Stomach smooth muscle (tissue), 2 donors: ENCODE results near the gene CDK6.
A peak's percentile ranks its signal among the peaks of the same experiment; 100 is the strongest.

Experiments used
- H3K27ac ChIP-seq: one replicate; pipeline ENCODE4 v1.7.0; 2013; ENCODE audit warnings: mild to moderate bottlenecking, low read length, inconsistent platforms
- H3K27me3 ChIP-seq, 2 donors: one replicate each; pipeline ENCODE4 v1.7.0; 2013; ENCODE audit warnings: low read length in 2 of 2; ENCODE audit not compliant: insufficient read depth in 2 of 2, control insufficient read depth in 1 of 2
- H3K36me3 ChIP-seq, 2 donors: one replicate each; pipeline ENCODE4 v1.7.0; 2013; ENCODE audit warnings: low read length in 2 of 2; ENCODE audit not compliant: control insufficient read depth in 2 of 2, insufficient read depth in 2 of 2
- H3K4me1 ChIP-seq: one replicate; pipeline ENCODE4 v1.7.0; 2013; ENCODE audit warnings: low read length; ENCODE audit not compliant: control insufficient read depth, insufficient read depth
- H3K4me3 ChIP-seq, 2 donors: one replicate each; pipeline ENCODE4 v1.7.0; 2013; ENCODE audit warnings: low read length in 2 of 2
- H3K9ac ChIP-seq, 2 donors: one replicate each; pipeline ENCODE4 v1.7.0; 2013; ENCODE audit warnings: low read length in 2 of 2, mild to moderate bottlenecking in 1 of 2
- H3K9me3 ChIP-seq, 2 donors: one replicate each; pipeline ENCODE4 v1.7.0; 2013; ENCODE audit warnings: low read length in 2 of 2; ENCODE audit not compliant: control insufficient read depth in 2 of 2
- donor health status: healthy.
- donor health status: Pancreatic carcinoma.

Gene CDK6

DNA sequence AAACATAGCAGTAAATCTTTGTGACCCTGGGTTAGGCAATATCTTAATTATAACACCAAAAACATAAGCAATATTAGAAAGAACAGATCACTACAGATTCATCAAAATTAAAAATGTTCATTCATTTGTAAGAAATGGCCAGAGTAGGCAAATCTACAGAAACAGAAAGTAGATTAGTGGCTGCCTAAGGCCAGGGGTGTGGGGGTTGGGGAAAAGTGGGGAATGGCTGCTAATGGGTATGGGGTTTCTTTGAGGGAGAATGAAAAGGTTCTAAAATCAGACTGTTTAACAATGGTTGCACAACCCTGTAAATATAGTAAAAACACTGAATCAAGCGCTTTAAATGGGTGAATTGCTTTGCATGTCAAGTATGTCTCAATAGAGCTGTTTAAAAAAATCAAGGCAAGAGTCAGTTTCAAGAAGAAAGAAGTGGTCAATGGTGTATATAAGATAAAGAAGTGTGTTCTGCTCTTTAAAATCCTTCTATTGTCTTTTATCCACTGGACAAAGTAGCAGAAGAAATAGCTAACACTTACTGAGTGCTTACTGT, 42.6 kb downstream of the CDK6 start:
- no peak overlapping the region for H3K9ac ChIP-seq
- H3K27ac ChIP-seq: no peak overlapping the region
- H3K27me3 ChIP-seq: no peaks in the 10 kb centered on the region
- peaks cover 0 to under 1% of the 10 kb centered on the region in 2 donors for H3K9me3 ChIP-seq
- no peak overlapping the region for H3K4me3 ChIP-seq
- peaks cover 11% of the 10 kb centered on the region for H3K4me1 ChIP-seq
- H3K36me3 ChIP-seq: no peaks in the 10 kb centered on the region

DNA sequence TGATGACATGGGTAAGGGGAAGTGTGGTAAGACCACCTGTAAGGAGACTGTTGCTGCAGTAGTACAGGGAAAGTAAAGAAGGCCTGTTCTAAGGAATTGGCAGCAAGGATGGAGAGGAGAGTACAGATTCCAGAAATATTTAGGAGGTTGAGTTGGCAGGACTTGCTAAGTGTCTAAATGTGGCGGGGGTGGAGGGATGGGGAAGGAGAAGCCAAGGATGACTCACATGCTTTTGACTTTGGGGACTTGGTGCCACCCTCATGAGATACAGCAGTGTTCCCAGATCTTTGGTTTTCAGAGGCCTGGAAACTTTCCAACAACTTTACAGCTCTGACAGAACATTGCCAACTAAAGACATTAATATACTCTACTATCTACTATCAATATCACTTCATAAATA, 45.4 kb downstream of the CDK6 start:
- H3K4me3 ChIP-seq: no peak overlapping the region
- no peak overlapping the region for H3K27ac ChIP-seq
- H3K9ac ChIP-seq: no peak overlapping the region
- H3K9me3 ChIP-seq: peaks cover 0 to 2% of the 10 kb centered on the region in 2 donors
- no peaks in the 10 kb centered on the region for H3K36me3 ChIP-seq
- no peaks in the 10 kb centered on the region for H3K27me3 ChIP-seq
- peaks cover 3% of the 10 kb centered on the region for H3K4me1 ChIP-seq

DNA sequence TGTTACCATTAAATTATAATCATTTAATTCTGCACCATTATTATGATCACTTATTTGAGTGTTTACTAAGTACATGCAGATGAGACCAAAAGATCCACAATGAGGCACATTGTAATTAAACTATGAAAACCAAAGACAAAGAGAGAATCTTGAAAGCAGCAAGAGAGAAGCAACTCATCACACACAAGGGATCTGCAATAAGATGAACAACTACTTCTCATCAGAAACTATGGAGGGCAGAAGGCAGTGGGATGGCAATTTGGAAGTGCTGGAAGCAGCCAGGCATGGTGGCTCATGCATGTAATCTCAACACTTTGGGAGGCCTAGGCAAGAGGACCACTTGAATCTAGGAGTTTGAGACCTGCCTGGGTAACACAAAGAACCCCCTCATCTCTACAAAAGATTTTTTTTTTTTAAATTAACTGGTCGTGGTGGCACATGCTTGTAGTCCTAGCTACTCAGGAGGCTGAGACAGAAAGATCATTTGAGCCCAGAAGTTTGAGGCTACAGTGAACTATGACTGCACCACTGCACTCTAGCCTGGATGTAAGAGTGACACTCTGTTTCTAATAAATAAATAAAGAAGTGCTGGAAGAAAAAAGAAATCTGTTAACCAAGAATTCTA, 47.7 kb downstream of the CDK6 start:
- H3K27me3 ChIP-seq: no peaks in the 10 kb centered on the region
- no peak overlapping the region for H3K9ac ChIP-seq
- H3K4me3 ChIP-seq: no peak overlapping the region
- peaks cover 9% of the 10 kb centered on the region for H3K4me1 ChIP-seq
- H3K27ac ChIP-seq: no peak overlapping the region
- H3K36me3 ChIP-seq: no peaks in the 10 kb centered on the region
- H3K9me3 ChIP-seq: peaks cover 0 to 2% of the 10 kb centered on the region in 2 donors

DNA sequence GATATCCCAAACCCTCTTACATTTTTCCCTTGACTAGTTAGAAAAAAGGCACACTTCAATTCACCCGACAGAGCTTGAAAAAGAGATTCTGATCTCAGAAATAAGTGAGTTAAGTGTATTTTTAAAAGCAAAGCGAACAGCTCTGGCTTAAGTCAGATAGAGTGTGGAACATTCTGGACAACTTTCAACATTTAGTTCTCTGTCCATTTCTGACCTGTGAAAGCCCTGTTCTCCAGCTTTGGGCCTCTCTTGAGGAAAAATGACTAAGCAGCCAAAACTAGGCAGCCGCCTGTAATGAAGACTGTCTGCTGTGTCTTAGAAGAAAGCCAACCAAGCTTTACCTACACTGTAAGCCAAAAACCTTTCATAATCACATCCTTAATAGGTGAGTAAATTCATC, 50.5 kb downstream of the CDK6 start:
- Histone ChIP-seq H3K9ac (peak overlapping the region; percentile 5 to 7), H3K36me3 (no peaks in the 10 kb centered on the region), H3K27ac (peak overlapping the region; percentile 50), H3K9me3 (peaks cover 0 to 2% of the 10 kb centered on the region in 2 donors), H3K27me3 (no peaks in the 10 kb centered on the region), H3K4me3 (peak overlapping the region in 1 of 2 donors; percentile 0), H3K4me1 (peaks cover 9% of the 10 kb centered on the region)

DNA sequence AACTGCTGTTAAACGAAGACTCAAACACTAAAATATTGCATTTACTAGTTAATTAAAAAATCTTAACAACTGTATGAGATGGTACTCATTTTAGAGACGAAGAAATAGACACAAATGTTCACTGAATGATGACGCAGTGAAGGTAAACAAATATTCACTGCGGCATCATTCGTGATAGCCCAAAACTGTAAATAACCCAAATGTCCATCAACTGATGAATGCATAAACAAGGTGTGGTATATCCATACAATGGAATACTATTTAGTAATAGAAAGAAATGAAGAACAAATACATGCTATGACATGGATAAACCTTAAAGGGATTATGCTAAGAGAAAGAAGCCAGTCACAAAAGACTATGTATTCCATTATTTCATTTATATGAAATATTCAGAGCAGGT, 51.4 kb downstream of the CDK6 start:
- peaks cover 6% of the 10 kb centered on the region for H3K4me1 ChIP-seq

DNA sequence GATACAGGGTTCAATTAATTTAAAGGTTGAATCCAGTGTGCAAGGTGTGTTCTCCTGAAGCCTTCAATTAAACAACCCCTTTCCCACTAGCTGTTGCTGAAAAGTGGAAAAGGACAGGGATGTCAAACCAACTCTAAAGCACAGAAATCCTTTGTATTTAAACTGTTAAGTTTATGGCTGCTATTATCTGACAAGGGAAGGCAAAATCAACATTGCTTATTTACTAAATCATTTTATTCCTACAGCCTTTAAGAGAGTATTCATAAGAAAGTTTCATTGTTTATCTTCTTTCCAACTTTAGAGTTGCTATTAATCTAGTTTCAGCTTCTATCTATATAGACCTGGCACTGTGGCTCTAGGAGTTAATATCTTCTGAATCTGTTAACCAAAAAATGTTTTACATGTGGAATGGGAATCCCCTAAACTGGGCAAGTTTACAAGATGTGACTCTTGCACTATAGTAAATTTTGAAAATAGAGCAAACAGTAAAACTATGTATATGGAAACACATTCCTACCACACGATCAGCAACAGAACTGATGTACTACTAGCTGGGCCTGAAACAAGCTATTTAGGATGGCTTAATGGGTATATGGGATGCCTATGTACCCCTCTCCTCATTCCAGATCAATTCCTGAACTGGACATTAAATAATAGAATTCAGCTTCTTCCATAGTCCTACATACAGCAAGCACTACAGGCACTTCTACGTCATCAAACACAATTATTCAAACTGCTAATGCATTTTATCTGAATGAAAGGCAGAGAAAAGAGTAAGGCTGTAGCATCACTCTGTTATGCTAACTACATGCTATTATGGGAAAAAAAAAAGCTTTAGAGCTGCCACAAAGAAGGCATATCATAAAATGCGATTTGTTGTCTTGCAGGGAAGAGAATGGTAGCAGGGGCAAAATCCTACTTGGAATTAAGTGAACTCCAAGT, 52.8 kb downstream of the CDK6 start:
- Histone ChIP-seq H3K4me1 (peaks cover 6% of the 10 kb centered on the region), H3K4me3 (no peak overlapping the region), H3K9ac (no peak overlapping the region), H3K27me3 (no peaks in the 10 kb centered on the region), H3K27ac (no peak overlapping the region), H3K36me3 (no peaks in the 10 kb centered on the region), H3K9me3 (no peaks in the 10 kb centered on the region)

More for the DNA sequence above, 51.4 kb downstream of the CDK6 start:
- no peak overlapping the region for H3K9ac ChIP-seq
- no peaks in the 10 kb centered on the region for H3K36me3 ChIP-seq
- no peaks in the 10 kb centered on the region for H3K27me3 ChIP-seq
- peaks cover 0 to 2% of the 10 kb centered on the region in 2 donors for H3K9me3 ChIP-seq
- peak overlapping the region; percentile 6 for H3K27ac ChIP-seq
- H3K4me3 ChIP-seq: no peak overlapping the region

DNA sequence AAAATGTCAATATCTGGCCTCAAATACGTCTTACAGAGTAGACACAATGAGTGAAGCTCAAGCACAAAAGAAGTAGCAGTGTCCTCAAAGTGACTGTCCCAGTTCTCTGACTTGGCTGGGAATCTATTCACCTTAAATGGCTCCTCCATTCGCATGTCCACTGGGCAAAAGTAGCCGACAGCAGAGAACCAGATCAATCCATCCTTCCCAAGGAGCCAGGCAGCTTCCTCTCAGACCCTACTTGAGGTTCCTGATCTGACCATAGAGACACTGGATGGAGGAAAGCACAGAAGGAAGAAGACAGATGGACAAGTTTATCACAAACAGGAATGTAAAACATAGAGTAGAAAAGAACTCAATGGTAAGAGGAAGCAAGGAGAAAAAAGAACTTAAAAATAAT, 53.5 kb downstream of the CDK6 start:
- H3K4me1 ChIP-seq: peaks cover 6% of the 10 kb centered on the region
- H3K27ac ChIP-seq: no peak overlapping the region
- H3K4me3 ChIP-seq: no peak overlapping the region
- no peaks in the 10 kb centered on the region for H3K27me3 ChIP-seq
- no peaks in the 10 kb centered on the region for H3K36me3 ChIP-seq
- H3K9me3 ChIP-seq: no peaks in the 10 kb centered on the region
- H3K9ac ChIP-seq: no peak overlapping the region

DNA sequence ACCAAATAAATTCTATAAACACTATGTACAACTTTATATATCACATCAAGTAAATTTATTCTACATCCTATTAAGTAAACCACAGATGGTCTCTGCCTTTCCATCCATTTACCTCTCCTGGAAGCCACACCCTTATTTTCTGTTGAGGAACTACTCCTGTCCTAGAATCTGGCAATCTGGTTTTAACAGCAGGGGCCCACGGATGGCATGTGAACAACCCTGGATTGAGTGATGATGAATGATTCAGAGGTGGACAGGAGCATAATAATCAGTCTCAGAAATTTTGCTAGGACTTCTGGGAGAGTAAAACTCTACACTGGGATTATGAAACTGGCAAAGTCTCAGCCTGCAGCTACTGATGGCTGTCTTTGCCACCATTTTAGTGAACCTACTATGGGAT, 54.1 kb downstream of the CDK6 start:
- Histone ChIP-seq H3K4me3 (no peak overlapping the region), H3K4me1 (peaks cover 6% of the 10 kb centered on the region), H3K9ac (no peak overlapping the region), H3K9me3 (no peaks in the 10 kb centered on the region), H3K36me3 (no peaks in the 10 kb centered on the region), H3K27me3 (no peaks in the 10 kb centered on the region), H3K27ac (no peak overlapping the region)

DNA sequence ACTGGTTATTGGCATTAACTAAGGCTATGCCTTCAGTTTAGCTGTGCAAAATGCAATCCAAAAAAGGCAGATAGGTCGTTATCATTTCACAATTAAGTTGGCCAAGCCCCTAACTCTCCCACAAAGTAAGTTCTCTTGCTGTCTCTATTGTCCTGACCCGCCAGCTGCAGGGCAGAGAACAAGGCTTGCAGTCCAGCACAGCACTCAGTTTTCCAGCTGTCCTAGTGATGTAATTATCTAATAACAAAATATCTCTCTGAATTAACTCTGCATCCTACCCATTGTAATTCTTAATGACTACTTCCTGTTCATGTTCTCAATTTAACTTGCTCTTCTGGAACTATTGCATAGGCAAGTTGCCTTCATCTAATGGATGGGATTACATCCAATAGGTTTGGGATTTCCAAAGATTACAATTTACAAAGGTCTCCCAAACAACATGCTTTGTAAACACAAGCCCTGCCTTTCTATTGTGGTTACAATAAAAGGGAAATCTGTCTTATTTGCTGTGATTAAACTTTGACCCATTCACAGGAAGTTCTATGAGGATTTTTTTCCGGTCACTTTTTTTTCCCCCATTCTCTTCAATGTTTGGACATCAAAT, 55.2 kb downstream of the CDK6 start:
- Histone ChIP-seq H3K9me3 (no peaks in the 10 kb centered on the region), H3K4me3 (peak overlapping the region in 1 of 2 donors; percentile 7), H3K4me1 (peaks cover 6% of the 10 kb centered on the region), H3K27ac (no peak overlapping the region), H3K36me3 (no peaks in the 10 kb centered on the region), H3K9ac (no peak overlapping the region), H3K27me3 (no peaks in the 10 kb centered on the region)

DNA sequence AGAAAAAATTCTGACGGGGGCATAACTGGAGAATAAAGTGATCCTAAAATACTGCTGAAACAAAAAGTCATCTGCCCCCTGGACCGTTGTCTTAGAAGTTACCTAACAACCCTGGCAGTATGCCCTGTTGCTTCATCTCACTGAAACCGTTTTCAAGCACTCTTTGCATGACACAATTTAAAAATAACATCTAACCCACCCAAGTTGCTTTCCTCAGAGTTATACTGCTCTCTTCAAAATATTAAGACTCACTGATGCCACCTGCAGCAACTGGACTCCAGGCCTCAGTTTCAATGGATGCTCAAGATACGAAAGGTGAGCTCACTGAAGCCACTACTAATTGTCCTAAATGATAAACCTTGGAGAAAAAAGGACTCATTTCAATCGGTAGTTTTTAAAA, 57.4 kb downstream of the CDK6 start:
- no peak overlapping the region for H3K9ac ChIP-seq
- no peaks in the 10 kb centered on the region for H3K36me3 ChIP-seq
- H3K27me3 ChIP-seq: no peaks in the 10 kb centered on the region
- no peak overlapping the region for H3K27ac ChIP-seq
- no peaks in the 10 kb centered on the region for H3K4me1 ChIP-seq
- H3K4me3 ChIP-seq: no peak overlapping the region
- H3K9me3 ChIP-seq: no peaks in the 10 kb centered on the region
